G401.6 (cell line): Measurements from ENCODE around the gene GPHN.

ENCODE experiments used
- FAIRE-seq: peaks from 2 replicates; lab custom pipeline; 2012; peaks lifted over from hg19 to GRCh38; lab: Jason Lieb, UNC

Gene GPHN

DNA sequence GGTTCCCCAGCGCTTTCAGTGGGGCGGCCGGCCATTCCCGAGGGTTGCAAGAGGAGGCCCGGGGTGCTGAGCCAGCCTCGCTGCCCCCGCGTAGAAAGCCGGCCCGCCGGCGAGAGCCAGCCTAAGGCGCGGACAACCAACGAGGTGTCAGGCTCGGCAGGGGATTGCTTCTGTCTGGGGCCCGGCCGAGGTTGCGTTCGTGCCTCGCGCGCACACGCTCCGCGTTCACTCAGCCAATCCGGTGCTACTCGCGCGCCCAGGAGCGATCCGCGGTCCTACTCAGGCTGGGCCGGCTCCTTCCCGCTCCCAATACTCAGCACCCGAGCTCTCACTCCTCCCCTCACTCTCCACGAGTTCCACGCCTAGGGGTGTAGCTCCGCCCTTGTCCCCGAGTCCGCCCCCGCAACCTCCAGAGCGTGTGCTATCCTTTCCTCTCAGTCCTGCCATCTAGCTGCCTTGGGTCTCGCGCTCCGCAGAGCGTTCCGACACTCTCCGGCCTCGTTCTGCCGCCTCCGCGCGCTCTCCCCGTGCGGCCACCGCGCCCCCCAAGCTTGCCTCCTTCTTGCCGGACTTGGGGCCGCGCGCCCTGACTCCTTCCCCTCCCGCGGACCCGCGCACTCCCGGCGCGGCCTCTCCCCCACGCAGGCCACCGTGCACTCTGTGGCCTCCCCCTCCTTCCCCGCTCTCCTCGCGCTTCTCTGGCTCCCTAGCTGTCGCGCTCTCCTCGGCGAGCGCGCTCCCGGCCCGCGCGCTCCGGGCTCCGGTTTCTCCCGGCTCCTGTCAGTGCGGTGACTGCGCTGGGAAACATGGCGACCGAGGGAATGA lies at the start of gene GPHN:
GPHN (plus strand) TSS at position 426 of the 825 bp plus-strand sequence.
- peak; percentile 98 for FAIRE-seq

DNA sequence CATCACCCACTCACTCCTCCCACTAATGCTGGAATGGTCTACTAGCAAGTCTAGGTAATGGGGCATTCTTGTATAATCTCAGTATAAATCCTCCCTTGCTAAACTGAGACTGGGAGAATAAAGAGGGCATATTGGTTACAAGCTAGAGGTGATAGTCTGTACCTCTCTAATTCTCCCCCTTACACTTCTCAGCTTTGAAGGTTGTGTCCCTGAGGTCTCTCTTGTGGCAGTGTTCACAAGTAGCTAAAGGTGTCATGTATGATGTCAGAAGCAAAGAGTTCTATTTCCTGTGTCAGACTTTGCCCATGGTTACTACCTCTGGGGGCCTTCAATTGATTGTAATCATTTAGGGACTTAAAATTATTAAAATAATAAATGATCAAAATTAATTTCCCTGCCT lies 48.3 kb upstream of the GPHN start:
- FAIRE-seq, result no peak

DNA sequence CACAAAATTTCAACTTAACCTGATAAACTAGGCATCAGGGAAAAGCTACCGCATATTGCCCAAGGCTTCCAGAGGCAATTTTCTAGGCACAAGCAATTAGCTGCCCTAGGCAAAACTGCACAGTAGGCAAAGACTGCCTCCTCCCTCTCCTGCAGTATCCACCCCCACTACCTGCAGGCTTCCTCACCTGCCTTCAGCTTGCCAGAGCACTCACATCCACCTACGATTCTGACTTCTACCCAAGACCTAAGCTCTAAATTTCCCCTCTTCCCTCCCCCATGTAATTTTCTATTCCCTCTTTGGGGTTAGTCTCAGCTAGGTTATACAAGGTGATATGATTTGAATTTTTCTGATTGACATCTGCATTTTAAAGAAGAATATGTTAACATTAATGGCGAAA lies 43.7 kb upstream of the GPHN start:
- no peak for FAIRE-seq

DNA sequence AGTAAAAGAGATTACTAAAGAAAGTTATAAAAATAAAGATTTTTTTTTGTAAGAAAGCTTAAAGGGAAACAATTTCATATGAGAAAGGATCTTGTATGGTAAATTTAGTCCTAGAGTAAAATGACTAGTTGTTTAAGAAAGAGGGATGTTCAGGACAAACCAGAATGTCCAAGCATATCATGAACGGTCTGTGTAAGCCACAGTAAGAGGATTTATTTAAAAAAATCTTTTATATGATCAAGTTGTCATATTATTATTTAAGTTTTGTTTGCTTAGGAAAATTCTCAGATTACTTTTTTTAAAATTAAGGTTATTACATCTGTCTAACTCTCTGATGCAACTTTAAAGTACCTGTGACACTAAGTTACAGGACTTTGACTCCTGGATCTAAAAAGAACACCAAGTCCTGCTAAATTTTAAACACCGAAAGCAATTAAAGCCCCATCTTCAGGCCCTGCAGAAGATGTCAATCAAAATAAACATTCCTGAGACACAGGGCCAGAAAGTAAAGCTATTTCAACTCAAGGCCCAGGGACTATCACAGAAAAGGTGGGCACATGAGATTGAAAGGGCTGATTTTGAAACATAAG lies 39.1 kb upstream of the GPHN start:
- no peak for FAIRE-seq

DNA sequence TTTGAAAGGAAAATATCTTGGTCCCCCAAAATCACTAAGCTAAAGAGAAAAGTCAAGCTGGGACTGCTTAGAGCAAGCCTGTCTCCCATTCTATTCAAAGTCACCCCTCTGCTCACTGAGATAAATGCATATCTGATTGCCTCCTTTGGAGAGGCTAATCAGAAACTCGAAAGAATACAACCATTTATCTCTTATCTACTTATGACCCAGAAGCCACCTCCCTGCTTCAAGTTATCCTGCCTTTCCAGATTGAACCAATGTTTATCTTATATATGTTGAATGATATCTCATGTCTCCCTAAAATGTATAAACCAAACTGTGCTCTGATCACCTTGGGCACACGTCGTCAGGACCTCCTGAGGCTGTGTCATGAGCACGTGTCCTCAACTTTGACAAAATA lies 36.4 kb upstream of the GPHN start:
- FAIRE-seq, result no peak

DNA sequence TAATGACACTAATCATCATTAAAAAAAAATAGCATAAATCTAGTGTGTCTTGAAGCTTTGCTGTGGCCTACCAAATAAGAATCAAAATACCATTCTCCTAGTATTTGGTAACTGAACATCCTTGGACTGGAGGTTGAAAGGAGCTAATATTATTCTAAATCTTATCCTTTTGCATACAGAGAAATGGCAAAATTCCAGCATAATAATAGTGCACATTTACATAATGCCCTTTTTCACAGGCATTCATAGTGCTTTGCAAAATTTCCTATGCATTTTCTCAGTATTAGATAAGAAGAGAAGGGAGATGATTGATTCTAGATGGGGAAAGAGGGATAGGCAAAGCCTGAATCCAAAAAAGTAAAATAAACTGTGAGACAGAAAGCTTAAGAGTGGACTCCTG lies 35.7 kb upstream of the GPHN start:
- FAIRE-seq, result no peak

DNA sequence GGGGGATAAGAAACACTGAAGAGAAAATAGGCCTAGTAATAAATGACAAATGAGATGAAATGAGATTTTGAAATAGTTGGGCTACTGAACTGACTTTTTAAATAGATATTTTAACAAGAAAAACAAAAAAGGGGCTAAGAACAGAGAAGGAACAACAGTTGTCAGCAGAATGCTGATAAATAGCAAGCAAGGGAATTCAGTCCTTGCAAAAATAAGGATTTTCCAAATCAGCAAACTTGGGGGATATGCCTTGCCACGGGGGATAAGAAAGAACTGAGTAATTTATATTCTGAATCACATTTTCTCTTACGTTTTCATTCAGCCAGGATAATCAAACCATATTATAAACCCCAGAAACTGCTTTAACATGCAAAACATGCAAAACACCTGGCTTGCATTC lies 34.7 kb upstream of the GPHN start:
- FAIRE-seq, result no peak

DNA sequence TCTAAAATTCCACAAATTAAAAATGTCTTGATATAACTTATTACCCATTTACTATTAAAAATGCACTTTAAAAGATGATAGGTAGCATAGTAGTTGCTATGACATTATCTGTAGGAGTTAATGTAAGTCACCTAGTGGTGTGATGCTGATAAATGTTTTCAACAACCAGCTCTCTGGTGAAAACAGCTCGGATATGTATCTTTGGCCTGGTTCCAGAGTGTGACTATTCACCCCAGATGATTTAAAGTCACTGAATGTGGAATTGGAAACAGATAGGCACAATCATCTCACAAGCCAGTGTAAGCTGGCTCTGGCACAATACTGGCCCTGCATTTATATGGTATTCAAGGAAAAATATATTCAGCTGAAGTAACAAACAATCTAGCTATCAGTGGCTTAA lies 31.0 kb upstream of the GPHN start:
- no peak for FAIRE-seq

DNA sequence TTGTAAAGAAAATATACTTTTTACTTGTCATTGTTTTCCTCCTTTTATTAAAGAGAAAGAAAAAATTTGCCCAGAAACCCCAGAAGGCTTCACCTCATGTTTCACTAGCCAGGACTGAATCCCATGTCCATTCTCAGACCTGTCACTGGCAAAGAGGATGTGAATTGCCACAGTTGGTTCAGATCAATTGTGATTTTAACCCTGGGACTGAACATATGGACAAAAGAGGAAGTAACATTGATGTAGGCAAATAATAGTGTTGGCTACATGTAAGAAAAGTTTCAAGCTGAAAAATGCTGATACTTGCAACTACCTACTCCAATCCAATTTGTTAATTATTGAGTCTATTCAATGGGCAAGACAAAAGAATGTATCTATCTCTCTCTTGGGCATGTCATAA lies 30.4 kb upstream of the GPHN start:
- no peak for FAIRE-seq

- no peak for FAIRE-seq
These were observed 25.1 kb upstream of the GPHN start for GRCh38 chr14:66482873-66483272.

- FAIRE-seq, result no peak
These were observed 24.6 kb upstream of the GPHN start for GRCh38 chr14:66483322-66483721.

DNA sequence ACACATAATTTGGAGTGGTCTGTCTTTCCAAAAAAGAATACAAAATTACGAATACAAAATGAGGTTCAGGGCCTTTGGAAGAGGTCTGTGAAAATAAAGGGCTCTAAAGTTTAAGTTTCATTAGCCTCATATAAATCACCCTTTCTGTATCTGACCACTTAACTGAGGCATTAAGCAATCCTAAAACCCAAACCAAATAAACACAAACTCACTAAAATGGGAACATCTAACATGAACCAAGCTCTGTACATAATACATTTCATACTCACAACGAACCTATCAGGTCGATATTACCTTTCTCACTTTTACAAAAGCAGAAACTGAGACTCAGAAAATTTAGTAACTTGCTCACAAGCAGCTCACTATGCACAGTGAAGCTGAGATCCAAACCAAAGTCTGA lies 22.9 kb upstream of the GPHN start:
- FAIRE-seq, result no peak

GRCh38 chr14:66485910-66486421 lies 22.0 kb upstream of the GPHN start, which contains the start of gene CCDC196:
CCDC196 (plus strand) TSS chr14:66486371; CDS start chr14:66486503, 132 bp downstream.
- FAIRE-seq, result no peak

DNA sequence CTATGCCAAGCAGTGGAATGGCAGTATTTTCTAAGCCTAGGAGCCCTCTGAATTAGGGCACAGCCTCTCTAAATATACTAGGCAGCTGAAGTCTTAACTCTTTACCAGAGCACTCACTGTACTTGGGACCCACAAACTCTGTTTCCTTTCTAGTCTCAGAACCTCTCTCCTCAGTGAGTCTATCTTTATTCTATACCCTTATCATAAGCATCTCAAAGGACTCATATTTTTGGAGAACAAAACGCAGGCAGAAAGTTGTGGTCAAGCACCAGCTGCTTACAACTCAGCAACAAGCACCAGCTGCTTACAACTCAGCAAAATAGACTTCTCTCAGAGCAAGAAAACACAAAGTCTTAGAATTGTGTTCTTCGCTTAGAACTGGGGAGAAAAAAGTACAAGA lies 20.8 kb upstream of the GPHN start:
- no peak for FAIRE-seq

DNA sequence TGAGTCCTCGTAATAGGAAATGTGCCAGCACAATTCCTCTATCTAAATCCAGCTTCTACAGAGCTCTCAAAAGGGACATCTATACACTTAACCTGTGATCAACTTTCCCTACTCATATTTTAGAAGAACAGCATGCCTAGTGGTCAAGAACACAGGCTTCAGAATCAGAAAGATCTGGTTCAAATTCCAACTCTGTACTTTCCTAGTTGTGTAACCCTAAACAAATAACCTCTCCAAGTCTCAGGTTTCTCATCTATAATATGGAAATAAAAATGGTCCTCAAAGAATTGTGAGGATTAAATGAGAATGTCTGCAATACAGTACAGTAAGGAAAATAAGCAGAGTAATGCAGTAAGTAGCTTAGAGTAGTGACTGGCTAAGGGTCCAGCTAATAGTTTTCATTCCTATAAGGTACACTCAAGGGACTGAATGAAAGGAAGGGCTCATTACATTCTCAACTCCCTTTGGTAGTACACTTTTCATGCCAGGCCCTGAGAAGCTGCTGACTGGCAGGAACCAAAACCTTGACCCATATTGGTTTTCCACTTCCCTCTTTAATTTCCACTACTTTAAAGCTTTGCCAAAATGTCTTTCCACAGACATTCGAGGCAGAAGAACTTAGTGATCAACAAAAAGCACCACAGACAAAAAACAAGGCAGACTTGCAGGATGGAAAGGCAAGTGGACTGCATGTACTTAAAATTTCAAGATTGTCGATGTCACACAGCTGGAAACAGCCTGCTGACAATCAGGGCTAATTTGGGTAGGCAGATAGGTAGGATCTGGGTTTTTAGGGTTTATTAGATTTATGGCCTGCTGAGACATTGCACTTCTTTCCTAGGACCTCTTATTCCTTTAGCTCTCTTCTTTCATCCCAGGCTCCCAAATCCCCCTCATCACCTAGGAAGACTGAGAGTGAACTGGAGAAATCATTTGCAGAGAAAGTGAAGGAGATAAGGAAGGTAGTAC lies 17.5 kb upstream of the GPHN start:
- FAIRE-seq, result no peak

- FAIRE-seq, result no peak
These were observed 14.2 kb upstream of the GPHN start for GRCh38 chr14:66493750-66494149.

- FAIRE-seq, result peak; percentile 95
These were observed 12.5 kb upstream of the GPHN start for GRCh38 chr14:66495218-66496098.

GRCh38 chr14:66496188-66496807 lies 11.6 kb upstream of the GPHN start:
- no peak for FAIRE-seq

- no peak for FAIRE-seq
These were observed 11.0 kb upstream of the GPHN start for GRCh38 chr14:66496911-66497310.

DNA sequence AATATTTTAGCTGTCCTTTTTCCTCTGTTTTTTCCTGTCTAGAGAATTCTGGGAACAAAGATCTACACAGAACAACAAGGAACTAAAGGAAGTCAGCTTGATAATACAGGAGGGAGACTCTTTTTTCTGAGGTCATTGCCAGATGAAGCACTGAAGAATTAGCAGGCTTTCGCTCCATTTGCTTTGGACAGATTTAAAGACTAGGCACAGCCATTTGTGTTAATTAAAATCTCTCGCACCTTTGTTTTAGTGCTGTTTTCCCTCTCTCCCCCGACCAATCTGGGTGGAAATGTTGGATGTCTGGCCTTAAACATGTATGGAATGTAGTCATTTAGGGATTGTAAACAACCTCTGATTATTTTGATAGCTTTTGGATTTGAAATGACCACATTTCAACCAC lies 9.6 kb upstream of the GPHN start:
- no peak for FAIRE-seq

DNA sequence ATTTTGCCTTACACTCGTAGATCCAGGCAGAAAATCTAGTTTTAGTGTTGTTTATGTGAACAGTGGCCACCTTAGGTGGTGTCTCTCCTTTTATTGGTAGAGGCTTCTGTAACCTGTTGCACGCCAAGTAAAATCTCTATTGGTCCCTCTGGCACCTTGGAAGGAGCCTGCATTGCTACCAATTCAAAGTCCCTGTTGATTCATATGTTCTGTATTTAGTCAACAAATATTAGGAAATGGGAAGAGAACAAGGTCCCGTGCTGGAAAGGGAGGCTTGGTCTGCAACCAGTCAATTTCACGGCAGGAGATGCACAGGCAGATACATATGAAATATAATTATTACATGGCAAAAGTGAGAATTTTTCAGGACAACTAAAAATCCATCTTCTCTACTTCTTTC lies 6.4 kb upstream of the GPHN start:
- no peak for FAIRE-seq
